ENCODE data around the gene HS3ST3B1. TPM values are rescaled to one million over a fixed set of nuclear protein-coding genes. Genes with fewer than 3 reads are reported as not detected.

Gene HS3ST3B1
- total RNA-seq, 4 donors from 2014 or later: 0.40 to 2.5 (median 1.2) TPM; not detected in 1

GRCh38 chr17:14311981-14312380, 11.1 kb downstream of the HS3ST3B1 start:
- no peak for TF ChIP-seq EP300 (IDR thresholded peaks at IDR 0.05; ENCODE audit: low read depth)
- no peak for TF ChIP-seq POLR2AphosphoS5 (IDR thresholded peaks at IDR 0.05)
- TF ChIP-seq, protein P1, sequence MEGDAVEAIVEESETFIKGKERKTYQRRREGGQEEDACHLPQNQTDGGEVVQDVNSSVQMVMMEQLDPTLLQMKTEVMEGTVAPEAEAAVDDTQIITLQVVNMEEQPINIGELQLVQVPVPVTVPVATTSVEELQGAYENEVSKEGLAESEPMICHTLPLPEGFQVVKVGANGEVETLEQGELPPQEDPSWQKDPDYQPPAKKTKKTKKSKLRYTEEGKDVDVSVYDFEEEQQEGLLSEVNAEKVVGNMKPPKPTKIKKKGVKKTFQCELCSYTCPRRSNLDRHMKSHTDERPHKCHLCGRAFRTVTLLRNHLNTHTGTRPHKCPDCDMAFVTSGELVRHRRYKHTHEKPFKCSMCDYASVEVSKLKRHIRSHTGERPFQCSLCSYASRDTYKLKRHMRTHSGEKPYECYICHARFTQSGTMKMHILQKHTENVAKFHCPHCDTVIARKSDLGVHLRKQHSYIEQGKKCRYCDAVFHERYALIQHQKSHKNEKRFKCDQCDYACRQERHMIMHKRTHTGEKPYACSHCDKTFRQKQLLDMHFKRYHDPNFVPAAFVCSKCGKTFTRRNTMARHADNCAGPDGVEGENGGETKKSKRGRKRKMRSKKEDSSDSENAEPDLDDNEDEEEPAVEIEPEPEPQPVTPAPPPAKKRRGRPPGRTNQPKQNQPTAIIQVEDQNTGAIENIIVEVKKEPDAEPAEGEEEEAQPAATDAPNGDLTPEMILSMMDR (IDR thresholded peaks at IDR 0.05): no peak
- no peak for TF ChIP-seq POLR2A (IDR thresholded peaks at IDR 0.05)
- no peaks in the 10 kb centered on the region for H3K9me3 ChIP-seq
- H3K4me1 ChIP-seq: peaks cover 0 to 18% (median 12%) of the 10 kb centered on the region in 4 donors
- no peak overlapping the region for H3K4me3 ChIP-seq
- in situ Hi-C loops (cut with MboI; ENCODE audit: low pct_ligation_motif_present in 1 of 4, low pct_unique_long_range_greater_than_20kb in 1 of 4, low sequenced_read_pairs in 3 of 4) (loop anchor here (10.0 to 25.0 kb wide), 3 partner anchors 717 to 975 kb away; no protein-coding TSS in a partner anchor), intact Hi-C loops (cut with DNase I; ENCODE audit: low total_unique reads) (no loop called here)
- no peak overlapping the region for H3K27ac ChIP-seq
- 78 to 84% methylated on average over 2 to 7 of the region's 7 CpGs for WGBS, 2 donors (ENCODE audit: low coverage in 1 of 2)
- H3K36me3 ChIP-seq: no peaks in the 10 kb centered on the region
- peaks cover 37% of the 10 kb centered on the region for H3K27me3 ChIP-seq
- no peak for DNase-seq

DNA sequence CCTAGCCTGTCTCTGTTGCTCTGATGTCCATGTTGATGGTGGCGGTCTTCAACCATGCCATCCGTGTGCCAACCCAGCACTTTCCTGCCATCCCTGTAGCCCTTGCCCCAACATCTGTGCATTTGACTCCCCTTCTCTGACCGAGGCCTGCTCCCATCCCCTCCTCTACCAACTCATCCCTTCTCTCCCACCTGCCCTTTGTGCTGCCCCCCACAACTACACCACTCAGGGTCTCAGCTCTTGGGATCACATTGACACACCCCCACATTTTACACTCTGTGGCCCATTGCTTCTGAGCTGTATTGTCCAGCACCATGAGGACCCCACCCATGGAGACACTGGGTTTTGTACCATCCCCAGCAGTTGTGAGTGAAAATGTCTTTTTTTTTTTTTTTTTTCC, 11.6 kb downstream of the HS3ST3B1 start:
- intact Hi-C loops (cut with DNase I; ENCODE audit: low total_unique reads) (no loop called here), in situ Hi-C loops (cut with MboI; ENCODE audit: low pct_ligation_motif_present in 1 of 4, low pct_unique_long_range_greater_than_20kb in 1 of 4, low sequenced_read_pairs in 3 of 4) (loop anchor here (10.0 to 25.0 kb wide), 3 partner anchors 718 to 975 kb away; no protein-coding TSS in a partner anchor)
- H3K27ac ChIP-seq: no peak overlapping the region
- WGBS, 2 donors (ENCODE audit: low coverage in 1 of 2): 92 to 97% methylated on average over 3 of the region's 3 CpGs
- no peak for DNase-seq
- peaks cover 32% of the 10 kb centered on the region for H3K27me3 ChIP-seq
- no peaks in the 10 kb centered on the region for H3K36me3 ChIP-seq
- peaks cover 0 to 18% (median 12%) of the 10 kb centered on the region in 4 donors for H3K4me1 ChIP-seq
- no peak overlapping the region for H3K4me3 ChIP-seq
- H3K9me3 ChIP-seq: no peaks in the 10 kb centered on the region
- TF ChIP-seq, protein P1 (IDR thresholded peaks at IDR 0.05): no peak
- TF ChIP-seq POLR2AphosphoS5 (IDR thresholded peaks at IDR 0.05) (no peak), EP300 (IDR thresholded peaks at IDR 0.05; ENCODE audit: low read depth) (no peak), POLR2A (IDR thresholded peaks at IDR 0.05) (no peak)

GRCh38 chr17:14316126-14316832, 15.4 kb downstream of the HS3ST3B1 start:
- 46 to 57% methylated on average over 6 to 10 of the region's 10 CpGs for WGBS, 2 donors (ENCODE audit: low coverage in 1 of 2)
- intact Hi-C loops (cut with DNase I; ENCODE audit: low total_unique reads): no loop called here

DNA sequence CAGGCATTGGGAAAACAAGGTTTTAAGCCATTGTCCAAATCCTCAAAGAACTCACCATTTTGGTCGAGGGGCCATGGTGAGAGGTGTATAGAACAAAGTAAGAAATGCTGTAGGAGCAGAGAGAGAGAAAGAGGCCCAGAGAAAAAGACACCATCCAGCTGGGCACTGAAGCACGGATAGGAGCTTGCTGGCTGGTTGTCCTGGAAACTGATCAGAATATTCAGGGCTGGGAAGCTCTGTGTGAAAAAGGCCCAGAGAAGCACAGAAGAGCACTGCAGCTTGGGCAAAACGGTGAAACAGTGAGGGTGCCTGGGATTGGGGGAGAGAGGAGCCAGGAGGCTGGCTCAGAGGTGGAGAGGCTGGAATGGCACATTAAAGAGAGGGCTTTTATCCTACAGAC, 16.5 kb downstream of the HS3ST3B1 start:
- Histone ChIP-seq H3K27me3 (no peaks in the 10 kb centered on the region), H3K9me3 (no peaks in the 10 kb centered on the region), H3K4me3 (no peak overlapping the region), H3K27ac (no peak overlapping the region), H3K36me3 (no peaks in the 10 kb centered on the region), H3K4me1 (peaks cover 0 to 2% (median 0%) of the 10 kb centered on the region in 4 donors)
- intact Hi-C loops (cut with DNase I; ENCODE audit: low total_unique reads) (no loop called here), in situ Hi-C loops (cut with MboI; ENCODE audit: low pct_ligation_motif_present in 1 of 4, low pct_unique_long_range_greater_than_20kb in 1 of 4, low sequenced_read_pairs in 3 of 4) (loop anchor here (10.0 to 25.0 kb wide), 3 partner anchors 723 to 980 kb away; no protein-coding TSS in a partner anchor)
- no peak for TF ChIP-seq EP300 (IDR thresholded peaks at IDR 0.05; ENCODE audit: low read depth)
- TF ChIP-seq, protein P1 (IDR thresholded peaks at IDR 0.05): no peak
- no peak for TF ChIP-seq POLR2A (IDR thresholded peaks at IDR 0.05)
- no peak for TF ChIP-seq POLR2AphosphoS5 (IDR thresholded peaks at IDR 0.05)
- no peak for DNase-seq
- WGBS, 2 donors (ENCODE audit: low coverage in 1 of 2): 49 to 62% methylated on average over 2 to 3 of the region's 3 CpGs

More at GRCh38 chr17:14316126-14316832, 15.4 kb downstream of the HS3ST3B1 start:
- Histone ChIP-seq H3K4me1 (peaks cover 0 to 2% (median 0%) of the 10 kb centered on the region in 4 donors), H3K27ac (no peak overlapping the region), H3K9me3 (no peaks in the 10 kb centered on the region), H3K27me3 (no peaks in the 10 kb centered on the region), H3K36me3 (no peaks in the 10 kb centered on the region), H3K4me3 (no peak overlapping the region)
- in situ Hi-C loops (cut with MboI; ENCODE audit: low pct_ligation_motif_present in 1 of 4, low pct_unique_long_range_greater_than_20kb in 1 of 4, low sequenced_read_pairs in 3 of 4): loop anchor here (10.0 to 25.0 kb wide), 3 partner anchors 721 to 979 kb away; no protein-coding TSS in a partner anchor
- DNase-seq: no peak
- TF ChIP-seq POLR2AphosphoS5 (IDR thresholded peaks at IDR 0.05): no peak
- TF ChIP-seq EP300 (IDR thresholded peaks at IDR 0.05; ENCODE audit: low read depth): no peak
- TF ChIP-seq, protein P1 (IDR thresholded peaks at IDR 0.05): no peak
- no peak for TF ChIP-seq POLR2A (IDR thresholded peaks at IDR 0.05)

Measured in transverse colon (tissue), 4 donors.